ENCODE data around the gene SOX15.

DNA sequence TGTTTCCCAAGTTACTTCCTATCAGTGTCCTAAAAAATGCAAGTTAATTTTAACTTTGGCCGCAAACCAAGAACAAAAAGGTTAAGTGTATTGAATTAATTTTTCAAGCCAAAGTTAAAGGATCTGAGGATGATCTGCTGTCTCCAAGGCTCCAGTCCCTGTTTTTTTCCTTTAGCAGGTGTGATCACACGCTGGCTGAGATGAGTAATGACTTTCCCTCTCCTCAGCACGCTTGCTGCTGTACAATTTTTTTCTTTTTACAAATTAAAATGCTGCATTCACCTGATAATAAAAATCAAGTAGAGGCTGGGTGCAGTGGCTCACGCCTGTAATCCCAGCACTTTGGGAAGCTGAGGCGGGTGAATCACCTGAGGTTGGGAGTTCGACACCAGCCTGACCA, 45.0 kb downstream of the SOX15 start:
- TF ChIP-seq TAF1 (IDR thresholded peaks at IDR 0.05; ENCODE audit: borderline replicate concordance, insufficient read depth, low read length) (no peak), POLR2AphosphoS5 (IDR thresholded peaks at IDR 0.05; ENCODE audit: low read depth, low read length) (no peak)

Data from PFSK-1 (cell line).